Fibroblast of lung (primary cell): ENCODE measurements around the gene SPAG5.

Experiments
- EZH2 ChIP-seq: IDR thresholded peaks from 2 replicates; pipeline ENCODE4 v1.5.1; 2012; ENCODE audit warnings: low read length, control low read depth, mild to moderate bottlenecking; ENCODE audit errors: missing control alignments
- TF ChIP-seq, protein P1 (sequence below), 2 donors: IDR thresholded peaks in 1 of 2; conservative IDR thresholded peaks in 1 of 2; 1 replicate in 1 of 2; 2 replicates in 1 of 2; pipeline ENCODE4 v1.5.1; 2011 to 2012; ENCODE audit warnings: low read length in 2 of 2, control low read depth in 1 of 2, inconsistent platforms in 1 of 2, low read depth in 1 of 2, mild to moderate bottlenecking in 1 of 2

DNA sequence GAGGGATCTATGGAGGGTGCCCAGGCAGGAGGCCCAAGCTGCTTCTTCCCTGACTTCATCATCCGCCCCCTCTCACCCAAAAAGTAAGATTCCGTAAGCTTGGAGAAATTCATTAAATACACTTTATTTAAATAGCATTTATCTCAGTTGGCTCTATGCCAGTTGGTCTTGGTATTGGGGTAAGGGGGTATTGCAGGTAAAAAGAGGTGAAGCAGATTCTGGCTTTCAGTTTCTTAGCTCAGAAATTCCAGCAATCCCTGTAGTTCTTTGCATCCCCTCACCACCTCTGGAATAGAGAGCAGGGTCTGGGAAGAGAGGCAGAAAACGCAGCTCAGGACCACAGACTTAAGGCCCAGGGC, 21.4 kb downstream of the SPAG5 start:
- TF ChIP-seq, protein P1, sequence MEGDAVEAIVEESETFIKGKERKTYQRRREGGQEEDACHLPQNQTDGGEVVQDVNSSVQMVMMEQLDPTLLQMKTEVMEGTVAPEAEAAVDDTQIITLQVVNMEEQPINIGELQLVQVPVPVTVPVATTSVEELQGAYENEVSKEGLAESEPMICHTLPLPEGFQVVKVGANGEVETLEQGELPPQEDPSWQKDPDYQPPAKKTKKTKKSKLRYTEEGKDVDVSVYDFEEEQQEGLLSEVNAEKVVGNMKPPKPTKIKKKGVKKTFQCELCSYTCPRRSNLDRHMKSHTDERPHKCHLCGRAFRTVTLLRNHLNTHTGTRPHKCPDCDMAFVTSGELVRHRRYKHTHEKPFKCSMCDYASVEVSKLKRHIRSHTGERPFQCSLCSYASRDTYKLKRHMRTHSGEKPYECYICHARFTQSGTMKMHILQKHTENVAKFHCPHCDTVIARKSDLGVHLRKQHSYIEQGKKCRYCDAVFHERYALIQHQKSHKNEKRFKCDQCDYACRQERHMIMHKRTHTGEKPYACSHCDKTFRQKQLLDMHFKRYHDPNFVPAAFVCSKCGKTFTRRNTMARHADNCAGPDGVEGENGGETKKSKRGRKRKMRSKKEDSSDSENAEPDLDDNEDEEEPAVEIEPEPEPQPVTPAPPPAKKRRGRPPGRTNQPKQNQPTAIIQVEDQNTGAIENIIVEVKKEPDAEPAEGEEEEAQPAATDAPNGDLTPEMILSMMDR (conservative IDR thresholded peaks at IDR 0.05 in 1 of 2, IDR thresholded peaks at IDR 0.05 in 1 of 2; ENCODE audit: low read depth in 1 of 2, low read length in 2 of 2) = no peak
- no peak for TF ChIP-seq EZH2
